Measurements from ENCODE around the gene EPHB3. TPM values are rescaled to one million over a fixed set of nuclear protein-coding genes. Genes with fewer than 3 reads are reported as not detected.
A peak's percentile ranks its signal among the peaks of the same experiment; 100 is the strongest.

Gene EPHB3
- total RNA-seq, 1 donor from 2014 or later = 0.07 TPM

DNA sequence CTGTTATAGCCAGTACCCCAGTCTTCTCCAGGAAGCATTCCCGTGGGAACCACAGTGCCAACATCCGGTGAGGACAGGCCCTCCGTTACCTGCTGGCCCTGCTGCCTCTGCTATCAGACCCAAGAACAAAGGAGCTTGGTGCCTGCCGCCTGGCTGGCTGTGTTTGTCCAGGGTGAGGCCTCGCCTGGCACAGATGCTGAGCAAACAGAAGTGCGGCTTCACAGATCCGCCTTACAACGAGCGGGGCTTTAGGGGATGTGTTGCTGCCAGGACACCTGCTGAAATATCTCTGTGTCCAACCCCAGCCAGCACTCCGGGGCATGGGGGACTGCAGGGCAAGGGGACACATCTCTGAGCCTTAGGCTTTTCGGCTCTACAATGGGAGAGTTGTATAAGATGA lies 2.2 kb upstream of the EPHB3 start:
- intact Hi-C loops (cut with micrococcal nuclease) = no loop called here
- H3K4me3 Mint-ChIP-seq = no peak overlapping the region
- H3K27me3 Mint-ChIP-seq = peaks cover 50% of the 10 kb centered on the region
- H3K9me3 Mint-ChIP-seq = no peaks in the 10 kb centered on the region
- H3K27ac Mint-ChIP-seq = no peak overlapping the region
- CTCF ChIA-PET = interaction anchor here (0.9 to 1.2 kb wide), 2 partner anchors 14 to 309 kb away, joined by 3 read pairs; no protein-coding TSS in a partner anchor
- peaks cover 15% of the 10 kb centered on the region for H3K4me1 Mint-ChIP-seq
- ATAC-seq (ENCODE audit: low read depth) = no peak
- no peak for DNase-seq
- POLR2A ChIA-PET = no interaction called here
- TF ChIP-seq CTCF (IDR thresholded peaks at IDR 0.05) = no peak
- no peaks in the 10 kb centered on the region for H3K36me3 Mint-ChIP-seq (ENCODE audit: low read depth)

DNA sequence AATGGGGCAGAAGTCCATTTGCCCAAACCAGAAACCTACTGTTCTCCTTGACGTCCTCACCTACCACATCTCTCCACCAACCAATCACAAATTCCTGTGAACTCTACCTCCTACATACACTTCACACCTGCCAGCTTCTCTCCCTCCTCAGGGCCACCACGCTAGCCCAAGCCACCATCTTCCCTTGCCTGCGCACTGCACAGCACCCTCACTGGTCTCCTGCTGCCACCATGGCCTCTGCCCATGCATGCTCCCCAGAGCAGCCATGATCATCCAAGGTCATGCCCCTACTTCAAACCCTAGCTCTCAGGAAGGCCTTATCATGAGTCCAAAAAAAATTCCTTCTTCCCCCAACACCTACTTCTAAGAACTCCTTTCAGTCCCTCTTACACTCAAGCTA lies 1.1 kb upstream of the EPHB3 start:
- Mint-ChIP-seq H3K9me3 (no peaks in the 10 kb centered on the region), H3K36me3 (ENCODE audit: low read depth) (no peaks in the 10 kb centered on the region), H3K27ac (no peak overlapping the region), H3K27me3 (peaks cover 47% of the 10 kb centered on the region), H3K4me3 (peak overlapping the region; percentile 77), H3K4me1 (peaks cover 15% of the 10 kb centered on the region)
- no peak for ATAC-seq (ENCODE audit: low read depth)
- ChIA-PET POLR2A (interaction anchor here (1.0 to 1.9 kb wide), 5 partner anchors 129 to 252 kb away, joined by 4 to 12 read pairs (median 6); partner anchors contain the start of gene VPS8), CTCF (interaction anchor here (0.6 to 1.8 kb wide), 23 partner anchors 12 to 748 kb away, joined by 3 to 8 read pairs (median 4); partner anchors contain the start of gene VPS8)
- TF ChIP-seq CTCF (IDR thresholded peaks at IDR 0.05) = no peak
- intact Hi-C loops (cut with micrococcal nuclease) = no loop called here
- no peak for DNase-seq

DNA sequence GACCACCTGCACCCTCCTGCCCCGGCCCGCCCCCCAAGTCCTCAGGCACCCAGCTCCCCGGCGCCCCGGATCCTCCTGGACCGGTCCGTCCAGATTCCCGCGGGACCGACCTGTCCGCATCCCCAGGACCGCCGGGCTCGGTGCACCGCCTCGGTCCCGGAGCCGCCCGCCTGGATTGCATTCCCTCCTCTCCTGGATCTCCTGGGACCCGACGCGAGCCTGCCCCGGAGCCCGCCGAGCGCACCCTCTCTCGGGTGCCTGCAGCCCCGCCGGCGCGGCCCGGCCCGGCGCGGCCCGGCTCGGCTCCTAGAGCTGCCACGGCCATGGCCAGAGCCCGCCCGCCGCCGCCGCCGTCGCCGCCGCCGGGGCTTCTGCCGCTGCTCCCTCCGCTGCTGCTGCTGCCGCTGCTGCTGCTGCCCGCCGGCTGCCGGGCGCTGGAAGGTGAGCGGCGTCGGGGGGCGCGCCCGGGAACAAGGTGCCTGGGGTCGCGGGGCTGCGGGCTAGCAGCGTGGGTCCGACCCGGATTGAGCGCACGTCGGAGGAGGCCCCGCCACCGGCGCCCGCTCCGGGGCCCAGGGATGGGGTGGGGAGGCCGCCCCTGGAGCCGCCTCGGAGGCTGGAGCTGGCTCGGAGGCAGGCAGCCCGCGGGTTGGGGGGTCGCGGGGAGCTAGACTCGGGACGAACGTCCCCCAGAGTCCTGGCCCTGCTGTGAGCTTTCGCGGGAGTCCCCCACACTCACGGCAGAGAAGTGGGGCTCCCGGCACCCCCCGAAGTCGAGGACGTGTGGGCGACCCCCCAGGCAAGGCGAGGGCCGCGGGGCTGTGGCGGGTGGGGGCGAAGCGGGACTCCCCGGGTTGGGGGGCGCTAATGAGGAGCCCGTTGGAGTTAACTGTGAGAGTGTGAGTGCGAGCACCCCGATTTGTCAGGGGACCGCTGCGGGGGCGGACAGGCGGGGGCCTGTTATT lies 610 bp downstream of the EPHB3 start:
- peaks cover 15% of the 10 kb centered on the region for H3K4me1 Mint-ChIP-seq
- peak overlapping the region; percentile 77 for H3K4me3 Mint-ChIP-seq
- no peaks in the 10 kb centered on the region for H3K36me3 Mint-ChIP-seq (ENCODE audit: low read depth)
- intact Hi-C loops (cut with micrococcal nuclease) = loop anchor here (1.0 kb wide), 6 partner anchors 150 to 614 kb away; partner anchors contain the start of genes MAGEF1 and VPS8
- H3K27me3 Mint-ChIP-seq = peaks cover 32% of the 10 kb centered on the region
- ATAC-seq (ENCODE audit: low read depth) (no peak), DNase-seq (peak; percentile 45)
- CTCF ChIA-PET = interaction anchor here (0.7 to 1.8 kb wide), 24 partner anchors 8 to 746 kb away, joined by 3 to 8 read pairs (median 4); partner anchors contain the start of gene VPS8
- no peaks in the 10 kb centered on the region for H3K9me3 Mint-ChIP-seq
- no peak for TF ChIP-seq CTCF (IDR thresholded peaks at IDR 0.05)
- POLR2A ChIA-PET = interaction anchor here (1.1 to 1.9 kb wide), 6 partner anchors 128 to 250 kb away, joined by 3 to 12 read pairs (median 5); partner anchors contain the start of genes MAGEF1 and VPS8
- H3K27ac Mint-ChIP-seq = no peak overlapping the region

GRCh38 chr3:184562878-184563560 lies 1.4 kb downstream of the EPHB3 start:
- Mint-ChIP-seq H3K27me3 (peaks cover 30% of the 10 kb centered on the region), H3K36me3 (ENCODE audit: low read depth) (no peaks in the 10 kb centered on the region), H3K27ac (no peak overlapping the region), H3K9me3 (no peaks in the 10 kb centered on the region), H3K4me3 (no peak overlapping the region), H3K4me1 (peaks cover 15% of the 10 kb centered on the region)
- intact Hi-C loops (cut with micrococcal nuclease) = no loop called here
- ATAC-seq (ENCODE audit: low read depth) (no peak), DNase-seq (no peak)
- POLR2A ChIA-PET = no interaction called here
- CTCF ChIA-PET = no interaction called here
- no peak for TF ChIP-seq CTCF (IDR thresholded peaks at IDR 0.05)

DNA sequence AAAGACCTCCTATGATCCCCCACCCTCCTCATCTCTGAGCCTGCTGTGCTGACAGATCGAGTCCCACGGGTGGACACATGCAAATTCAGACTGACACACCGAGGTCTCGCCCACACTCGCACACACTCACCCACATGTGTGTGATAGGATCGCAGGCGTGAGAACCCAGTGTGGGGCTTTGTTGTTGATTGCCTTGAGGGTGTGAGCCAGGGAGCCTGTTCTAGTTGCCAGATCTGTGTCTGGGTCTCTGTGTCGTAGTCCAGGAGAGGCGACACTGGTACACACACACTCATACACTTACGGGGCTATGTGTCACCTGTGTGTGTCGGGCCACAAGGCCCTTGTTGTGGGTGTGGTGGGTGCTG lies 2.0 kb downstream of the EPHB3 start:
- H3K36me3 Mint-ChIP-seq (ENCODE audit: low read depth) = no peaks in the 10 kb centered on the region
- ATAC-seq (ENCODE audit: low read depth) (no peak), DNase-seq (no peak)
- no peak overlapping the region for H3K27ac Mint-ChIP-seq
- ChIA-PET POLR2A (no interaction called here), CTCF (no interaction called here)
- no peak for TF ChIP-seq CTCF (IDR thresholded peaks at IDR 0.05)
- intact Hi-C loops (cut with micrococcal nuclease) = no loop called here
- H3K27me3 Mint-ChIP-seq = peaks cover 30% of the 10 kb centered on the region
- peaks cover 17% of the 10 kb centered on the region for H3K4me1 Mint-ChIP-seq
- H3K9me3 Mint-ChIP-seq = no peaks in the 10 kb centered on the region
- H3K4me3 Mint-ChIP-seq = no peak overlapping the region
